GM19467 (cell line): Measurements from ENCODE around the gene IREB2.

Experiments used
- ATAC-seq: cut with Tn5 transposase; IDR thresholded peaks from one replicate; pipeline ENCODE4 v1.9.1; 2021; ENCODE audit warnings: mild to moderate bottlenecking, moderate library complexity; ENCODE audit not compliant: unreplicated experiment

IREB2 gene

GRCh38 chr15:78540141-78540870 is 102.3 kb downstream of the IREB2 start, which contains the start of gene PSMA4:
Gene PSMA4, plus strand, starts transcription at chr15:78540444. Its CDS starts 1,484 bp downstream, at chr15:78541928.
- peak; percentile 74 for ATAC-seq

GRCh38 chr15:78540871-78541743 is 103.1 kb downstream of the IREB2 start:
- no peak for ATAC-seq

- ATAC-seq = no peak
Measured at GRCh38 chr15:78541744-78542034, 103.7 kb downstream of the IREB2 start.

GRCh38 chr15:78542647-78543046 is 104.6 kb downstream of the IREB2 start:
- ATAC-seq = no peak

GRCh38 chr15:78550194-78550593 is 112.2 kb downstream of the IREB2 start:
- no peak for ATAC-seq

GRCh38 chr15:78550815-78551214 is 112.8 kb downstream of the IREB2 start:
- no peak for ATAC-seq
